Astrocyte of the cerebellum (primary cell): ENCODE results near the gene TEX9.
A peak's percentile ranks its signal among the peaks of the same experiment; 100 is the strongest.
"Not testable (repeated sequence)": the region's sequence is repeated elsewhere in the genome, so short reads cannot be mapped to it uniquely, and the experiment has no call there.

Experiments
- DNase-seq: peaks from one replicate; pipeline ENCODE4 v3.0.0-alpha.2; 2011; ENCODE audit warnings: low read depth
- H3K4me3 ChIP-seq: 2 replicates; pipeline ENCODE4 v1.5.1; 2011; ENCODE audit warnings: mild to moderate bottlenecking, low read depth, low read length, moderate library complexity
- CTCF ChIP-seq: IDR thresholded peaks from 2 replicates; pipeline ENCODE4 v1.5.1; 2012; ENCODE audit warnings: low read length, low read depth, moderate library complexity, mild to moderate bottlenecking; ENCODE audit errors: missing control alignments
- in situ Hi-C: cut with HindIII; loops from 2 replicates; pipeline ENCODE4 v1.10.0; 2017; ENCODE audit warnings: low sequenced_read_pairs

The TEX9 gene

GRCh38 chr15:56356616-56357015 is 8.6 kb upstream of the TEX9 start:
- peak; percentile 57 for DNase-seq
- in situ Hi-C loops: no loop called here
- TF ChIP-seq CTCF: no peak
- no peak overlapping the region for H3K4me3 ChIP-seq

GRCh38 chr15:56358604-56359003 is 6.6 kb upstream of the TEX9 start:
- no peak for DNase-seq
- TF ChIP-seq CTCF: no peak
- H3K4me3 ChIP-seq: no peak overlapping the region
- in situ Hi-C loops: no loop called here

GRCh38 chr15:56361987-56362386 is 3.2 kb upstream of the TEX9 start:
- H3K4me3 ChIP-seq: no peak overlapping the region
- no peak for DNase-seq
- no peak for TF ChIP-seq CTCF
- in situ Hi-C loops: no loop called here

- DNase-seq: no peak
- in situ Hi-C loops: no loop called here
- no peak for TF ChIP-seq CTCF
- H3K4me3 ChIP-seq: peak overlapping the region; percentile 91
Observed at GRCh38 chr15:56366211-56366610, 985 bp downstream of the TEX9 start.

- in situ Hi-C loops: no loop called here
- TF ChIP-seq CTCF: no peak
- DNase-seq: no peak
- no peak overlapping the region for H3K4me3 ChIP-seq
Observed at GRCh38 chr15:56367156-56367555, 1.9 kb downstream of the TEX9 start.

- no peak for TF ChIP-seq CTCF
- DNase-seq: no peak
- in situ Hi-C loops: no loop called here
- no peak overlapping the region for H3K4me3 ChIP-seq
Observed at GRCh38 chr15:56369234-56369633, 4.0 kb downstream of the TEX9 start.

GRCh38 chr15:56371495-56372147 is 6.4 kb downstream of the TEX9 start:
- TF ChIP-seq CTCF: no peak
- no peak for DNase-seq
- in situ Hi-C loops: no loop called here
- H3K4me3 ChIP-seq: no peak overlapping the region

- DNase-seq, H3K4me3 ChIP-seq, in situ Hi-C loops: not testable (repeated sequence)
Observed at GRCh38 chr15:56374693-56375092, 9.5 kb downstream of the TEX9 start.

GRCh38 chr15:56377822-56378221 is 12.6 kb downstream of the TEX9 start:
- in situ Hi-C loops, DNase-seq: not testable (repeated sequence)

More at GRCh38 chr15:56377822-56378221, 12.6 kb downstream of the TEX9 start:
- H3K4me3 ChIP-seq: not testable (repeated sequence)
